ENCODE measurements around the gene TAF11L4. TPM values are rescaled to one million over a fixed set of nuclear protein-coding genes. Genes with fewer than 3 reads are reported as not detected.
"Not testable (repeated sequence)": the region's sequence is repeated elsewhere in the genome, so short reads cannot be mapped to it uniquely, and the experiment has no call there.

TAF11L4 gene
- total RNA-seq = not detected

GRCh38 chr5:17521501-17521900, at the start of gene TAF11L4:
TAF11L4 (plus strand) TSS chr5:17521801.
- DNase-seq (ENCODE audit: low spot score in 2 of 2); FAIRE-seq: not testable (repeated sequence)

GRCh38 chr5:17475064-17475463, 46.5 kb upstream of the TAF11L4 start:
- not testable (repeated sequence) for FAIRE-seq; DNase-seq (ENCODE audit: low spot score in 2 of 2)

GRCh38 chr5:17477043-17477442, 44.6 kb upstream of the TAF11L4 start:
- no peak for DNase-seq (ENCODE audit: low spot score in 2 of 2)
- FAIRE-seq = no peak

GRCh38 chr5:17477573-17478265, 43.9 kb upstream of the TAF11L4 start:
- no peak for DNase-seq (ENCODE audit: low spot score in 2 of 2)

GRCh38 chr5:17481378-17481777, 40.2 kb upstream of the TAF11L4 start:
- no peak for DNase-seq (ENCODE audit: low spot score in 2 of 2)
- no peak for FAIRE-seq

More at GRCh38 chr5:17477573-17478265, 43.9 kb upstream of the TAF11L4 start:
- no peak for FAIRE-seq

- DNase-seq (ENCODE audit: low spot score in 2 of 2) = no peak
- FAIRE-seq = no peak
These were observed 38.8 kb upstream of the TAF11L4 start for GRCh38 chr5:17482790-17483189.

GRCh38 chr5:17486464-17487173, 35.0 kb upstream of the TAF11L4 start:
- DNase-seq (ENCODE audit: low spot score in 2 of 2); FAIRE-seq: not testable (repeated sequence)

- DNase-seq (ENCODE audit: low spot score in 2 of 2) = no peak
- FAIRE-seq = no peak
These were observed 34.5 kb upstream of the TAF11L4 start for GRCh38 chr5:17487174-17487512.

- not testable (repeated sequence) for FAIRE-seq; DNase-seq (ENCODE audit: low spot score in 2 of 2)
These were observed 30.3 kb upstream of the TAF11L4 start for GRCh38 chr5:17491257-17491656.

- no peak for FAIRE-seq
- DNase-seq (ENCODE audit: low spot score in 2 of 2) = no peak
These were observed 28.8 kb upstream of the TAF11L4 start for GRCh38 chr5:17492770-17493169.

- FAIRE-seq (no peak), DNase-seq (ENCODE audit: low spot score in 2 of 2) (no peak)
These were observed 24.2 kb upstream of the TAF11L4 start for GRCh38 chr5:17497446-17497845.

GRCh38 chr5:17497931-17498330, 23.7 kb upstream of the TAF11L4 start, which contains the start of gene TAF11L2:
TAF11L2 (plus strand) TSS chr5:17498231.
- not testable (repeated sequence) for FAIRE-seq; DNase-seq (ENCODE audit: low spot score in 2 of 2)

- no peak for FAIRE-seq
- no peak for DNase-seq (ENCODE audit: low spot score in 2 of 2)
These were observed 9.8 kb upstream of the TAF11L4 start for GRCh38 chr5:17511775-17512325.

GRCh38 chr5:17517526-17517925, 4.1 kb upstream of the TAF11L4 start:
- not testable (repeated sequence) for DNase-seq (ENCODE audit: low spot score in 2 of 2); FAIRE-seq

- not testable (repeated sequence) for DNase-seq (ENCODE audit: low spot score in 2 of 2); FAIRE-seq
These were observed 3.5 kb upstream of the TAF11L4 start, which contains the start of gene TAF11L3 for GRCh38 chr5:17518067-17518466. TAF11L3 (plus strand) TSS chr5:17518367.

GRCh38 chr5:17519508-17519907, 2.1 kb upstream of the TAF11L4 start:
- not testable (repeated sequence) for DNase-seq (ENCODE audit: low spot score in 2 of 2); FAIRE-seq

GRCh38 chr5:17524935-17525334, 3.3 kb downstream of the TAF11L4 start, which contains the start of gene TAF11L5:
TAF11L5 (plus strand) TSS chr5:17525235.
- not testable (repeated sequence) for FAIRE-seq; DNase-seq (ENCODE audit: low spot score in 2 of 2)

- not testable (repeated sequence) for FAIRE-seq; DNase-seq (ENCODE audit: low spot score in 2 of 2)
These were observed 4.9 kb downstream of the TAF11L4 start for GRCh38 chr5:17526504-17526903.

GRCh38 chr5:17528369-17528768, 6.8 kb downstream of the TAF11L4 start, which contains the start of gene TAF11L6:
TAF11L6 (plus strand) TSS chr5:17528669.
- DNase-seq (ENCODE audit: low spot score in 2 of 2); FAIRE-seq: not testable (repeated sequence)
